Endothelial cell of umbilical vein (primary cell): Measurements from ENCODE around the gene KIAA1958. TPM values are rescaled to one million over a fixed set of nuclear protein-coding genes. Genes with fewer than 3 reads are reported as not detected.

Experiments
- BruUV-seq: library from RNA; stranded (reverse); fragments of 400-500 nt; replicated peaks from 2 replicates; lab custom pipeline; 2021; lab: Mats Ljungman, UMichigan
- CTCF ChIA-PET: fragments of 300-600, 350-600 bp; sonication (Branson Sonifier 250); formaldehyde crosslinking; loops from one replicate; lab custom pipeline; 2021; ENCODE audit warnings: antibody characterized with exemption, inconsistent platforms; lab: Charles Lee
- POLR2A ChIA-PET: fragments of 300-600, 350-600 bp; sonication (Branson Sonifier 250); formaldehyde crosslinking; loops from one replicate; lab custom pipeline; 2021; ENCODE audit warnings: antibody characterized with exemption, inconsistent platforms; lab: Charles Lee
- DNase-seq: peaks from one replicate; pipeline ENCODE4 v3.0.0-alpha.2; 2011; ENCODE audit warnings: low read depth, low spot score
- FAIRE-seq: peaks from 2 replicates; lab custom pipeline; 2011; peaks lifted over from hg19 to GRCh38; lab: Jason Lieb, UNC
- H2AFZ ChIP-seq: 2 replicates; pipeline ENCODE4 v1.6.0; 2012; ENCODE audit warnings: low read depth, low read length, control low read depth, inconsistent platforms
- H3K27ac ChIP-seq: 2 replicates; pipeline ENCODE4 v1.5.1; 2011; ENCODE audit warnings: low read depth, mild to moderate bottlenecking, control low read depth, low read length, moderate library complexity; ENCODE audit not compliant: insufficient read depth
- H3K27me3 ChIP-seq, 2 experiments: 2 replicates each; pipeline versions ENCODE4 v1.6.0 to v1.6.1; 2011; ENCODE audit warnings: low read length in 2 of 2, mixed read lengths in 1 of 2; ENCODE audit not compliant: control insufficient read depth in 2 of 2, insufficient read depth in 2 of 2
- H3K36me3 ChIP-seq, 2 experiments: 2 replicates in 1 of 2; 3 replicates in 1 of 2; pipeline ENCODE4 v1.5.1; 2011; ENCODE audit warnings: low read length in 2 of 2, mild to moderate bottlenecking in 1 of 2, moderate library complexity in 1 of 2; ENCODE audit not compliant: control insufficient read depth in 2 of 2, insufficient read depth in 2 of 2; ENCODE audit errors: extremely low read depth in 1 of 2
- H3K4me1 ChIP-seq: 3 replicates; pipeline ENCODE4 v1.5.1; 2011; ENCODE audit warnings: mild to moderate bottlenecking, low read length; ENCODE audit not compliant: control insufficient read depth, insufficient read depth; ENCODE audit errors: extremely low read depth
- H3K4me2 ChIP-seq: 2 replicates; pipeline ENCODE4 v1.6.1; 2011; ENCODE audit warnings: low read length, control low read depth, mixed read lengths; ENCODE audit not compliant: insufficient read depth
- H3K4me3 ChIP-seq, 3 experiments: fragments of 200-600 bp in 1 of 3; sonication (generic), shearing (Covaris generic) in 1 of 3; replicated peaks in 1 of 3; 2 replicates each; pipeline ENCODE4 v1.5.1; 2011 to 2016; ENCODE audit warnings: control low read depth in 3 of 3, low read length in 3 of 3, mild to moderate bottlenecking in 2 of 3, inconsistent platforms in 1 of 3, low read depth in 1 of 3, moderate library complexity in 1 of 3; ENCODE audit not compliant: insufficient read depth in 1 of 3
- H3K79me2 ChIP-seq: 2 replicates; pipeline ENCODE4 v1.6.0; 2012; ENCODE audit warnings: low read length, inconsistent platforms; ENCODE audit not compliant: control insufficient read depth, insufficient read depth
- H3K9ac ChIP-seq: replicated peaks from 2 replicates; pipeline ENCODE3; 2011; ENCODE audit warnings: low read length, control low read depth; ENCODE audit not compliant: insufficient read depth; ENCODE audit errors: extremely low read depth
- H3K9me1 ChIP-seq: replicated peaks from 3 replicates; pipeline ENCODE4 v1.6.0; 2011; ENCODE audit warnings: mild to moderate bottlenecking, low read length; ENCODE audit not compliant: control insufficient read depth, insufficient read depth; ENCODE audit errors: extremely low read depth
- H3K9me3 ChIP-seq: replicated peaks from 2 replicates; pipeline ENCODE4 v1.5.1; 2012; ENCODE audit warnings: low read length, inconsistent platforms; ENCODE audit not compliant: control insufficient read depth, insufficient read depth
- H4K20me1 ChIP-seq: replicated peaks from 2 replicates; pipeline ENCODE3; 2011; ENCODE audit warnings: mild to moderate bottlenecking, low read length; ENCODE audit not compliant: control insufficient read depth, insufficient read depth; ENCODE audit errors: extremely low read depth
- EZH2 ChIP-seq: IDR thresholded peaks from 2 replicates; pipeline ENCODE4 v1.6.1; 2012; ENCODE audit warnings: borderline replicate concordance, low read depth, mild to moderate bottlenecking, moderate library complexity, low read length, inconsistent platforms; ENCODE audit not compliant: severe bottlenecking
- FOS ChIP-seq: IDR thresholded peaks from 2 replicates; pipeline ENCODE4 v1.6.1; 2011; ENCODE audit warnings: mild to moderate bottlenecking, low read length, moderate library complexity, borderline replicate concordance; ENCODE audit not compliant: insufficient read depth
- GATA2 ChIP-seq: IDR thresholded peaks from 2 replicates; pipeline ENCODE4 v1.7.0; 2011; ENCODE audit warnings: low read depth, mild to moderate bottlenecking, moderate library complexity, mixed read lengths, low read length; ENCODE audit not compliant: insufficient read length, insufficient read depth
- JUN ChIP-seq: IDR thresholded peaks from 2 replicates; pipeline ENCODE4 v1.6.1; 2011; ENCODE audit warnings: borderline replicate concordance, low read depth; ENCODE audit not compliant: insufficient read length, insufficient read depth
- MAX ChIP-seq: IDR thresholded peaks from 2 replicates; pipeline ENCODE4 v1.6.1; 2011; ENCODE audit not compliant: insufficient read depth, insufficient read length
- MYC ChIP-seq: IDR thresholded peaks from one replicate; pipeline ENCODE4 v1.6.1; 2011; ENCODE audit warnings: mild to moderate bottlenecking, low read depth, low read length
- POLR2A ChIP-seq: IDR thresholded peaks from 2 replicates; pipeline ENCODE4 v1.6.1; 2012; ENCODE audit warnings: low read depth, mild to moderate bottlenecking, control low read depth, low read length
- POLR2AphosphoS5 ChIP-seq: IDR thresholded peaks from 2 replicates; pipeline ENCODE4 v1.6.1; 2012; ENCODE audit warnings: low read depth, mild to moderate bottlenecking, control low read depth, low read length, moderate library complexity; ENCODE audit not compliant: insufficient read depth
- dilution Hi-C: fragments of 300-500 bp; cut with MboI; formaldehyde crosslinking; loops from one replicate; pipeline ENCODE4 v1.15.0; 2019; ENCODE audit warnings: low sequenced_read_pairs; ENCODE audit not compliant: extremely low pct_ligation_motif_present
- intact Hi-C: fragments of 100-400 bp; cut with micrococcal nuclease; formaldehyde crosslinking; loops from one replicate; pipeline ENCODE4 v1.10.0; 2022
- polyA plus RNA-seq, 4 experiments: library from polyadenylated mRNA; depleted of rRNA in 3 of 4; stranded (reverse) in 3 of 4; unstranded in 1 of 4; fragments of >200 nt; gene quantifications; 2 replicates each; pipeline versions ENCODE4 v1.2.1 to v1.2.3, GENCODE V29; 2011 to 2012; ENCODE audit warnings: missing spikeins in 1 of 4
- total RNA-seq: library from RNA; stranded (reverse); gene quantifications from 2 replicates; pipeline ENCODE4 v1.2.3, GENCODE V29; 2021
- TF ChIP-seq, protein P1 (sequence below), 2 donors: IDR thresholded peaks; 1 replicate in 1 of 2; 2 replicates in 1 of 2; pipeline ENCODE4 v1.5.1; 2011; ENCODE audit warnings: low read length in 2 of 2, mild to moderate bottlenecking in 2 of 2, moderate library complexity in 2 of 2, control low read depth in 1 of 2, inconsistent platforms in 1 of 2, low read depth in 1 of 2; ENCODE audit not compliant: insufficient read depth in 1 of 2; ENCODE audit errors: extremely low read depth in 1 of 2

Gene KIAA1958
- total and polyA plus RNA-seq, 2 donors (not counting 3 experiments of a cell fraction or from before 2014, with no cell fraction given), result 1.7 to 5.0 TPM

DNA sequence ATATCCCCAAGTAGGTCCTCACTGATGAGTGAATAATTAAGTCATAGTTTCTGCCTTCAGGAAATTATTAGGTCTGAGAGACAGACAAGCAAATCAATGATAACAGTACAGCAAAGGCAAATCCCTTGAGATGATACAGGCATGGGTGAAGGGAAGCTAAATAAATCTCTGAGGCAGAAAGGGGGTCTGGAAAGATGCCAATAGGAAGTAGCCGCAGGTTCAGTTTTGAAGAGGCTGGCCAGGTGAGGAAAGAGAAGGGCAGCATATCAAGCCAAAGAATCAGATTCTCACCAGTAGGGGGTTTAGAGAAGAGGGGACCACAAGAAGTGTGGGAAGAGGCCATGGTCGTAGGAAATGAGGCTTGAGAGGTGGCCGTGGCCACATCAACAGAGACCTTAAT is 85.8 kb downstream of the KIAA1958 start:
- dilution Hi-C loops (no loop called here), intact Hi-C loops (no loop called here)
- no peak overlapping the region for H3K9ac ChIP-seq
- H3K36me3 ChIP-seq, result no peaks in the 10 kb centered on the region
- no peaks in the 10 kb centered on the region for H3K4me1 ChIP-seq
- no peak overlapping the region for H3K4me2 ChIP-seq
- TF ChIP-seq FOS, result no peak
- TF ChIP-seq POLR2A, result no peak
- TF ChIP-seq GATA2, result no peak
- TF ChIP-seq, protein P1, sequence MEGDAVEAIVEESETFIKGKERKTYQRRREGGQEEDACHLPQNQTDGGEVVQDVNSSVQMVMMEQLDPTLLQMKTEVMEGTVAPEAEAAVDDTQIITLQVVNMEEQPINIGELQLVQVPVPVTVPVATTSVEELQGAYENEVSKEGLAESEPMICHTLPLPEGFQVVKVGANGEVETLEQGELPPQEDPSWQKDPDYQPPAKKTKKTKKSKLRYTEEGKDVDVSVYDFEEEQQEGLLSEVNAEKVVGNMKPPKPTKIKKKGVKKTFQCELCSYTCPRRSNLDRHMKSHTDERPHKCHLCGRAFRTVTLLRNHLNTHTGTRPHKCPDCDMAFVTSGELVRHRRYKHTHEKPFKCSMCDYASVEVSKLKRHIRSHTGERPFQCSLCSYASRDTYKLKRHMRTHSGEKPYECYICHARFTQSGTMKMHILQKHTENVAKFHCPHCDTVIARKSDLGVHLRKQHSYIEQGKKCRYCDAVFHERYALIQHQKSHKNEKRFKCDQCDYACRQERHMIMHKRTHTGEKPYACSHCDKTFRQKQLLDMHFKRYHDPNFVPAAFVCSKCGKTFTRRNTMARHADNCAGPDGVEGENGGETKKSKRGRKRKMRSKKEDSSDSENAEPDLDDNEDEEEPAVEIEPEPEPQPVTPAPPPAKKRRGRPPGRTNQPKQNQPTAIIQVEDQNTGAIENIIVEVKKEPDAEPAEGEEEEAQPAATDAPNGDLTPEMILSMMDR (IDR thresholded peaks at IDR 0.05; ENCODE audit: extremely low read depth in 1 of 2, insufficient read depth in 1 of 2, low read depth in 1 of 2, low read length in 2 of 2), result no peak
- no peak for TF ChIP-seq POLR2AphosphoS5
- no peak for TF ChIP-seq EZH2
- no peak for TF ChIP-seq MAX
- TF ChIP-seq JUN, result no peak
- no peak for TF ChIP-seq MYC
- BruUV-seq, result no TSS peak
- H3K9me1 ChIP-seq, result no peaks in the 10 kb centered on the region
- DNase-seq, result no peak
- no peak overlapping the region for H2AFZ ChIP-seq
- H3K4me3 ChIP-seq, result no peak overlapping the region
- H4K20me1 ChIP-seq, result no peaks in the 10 kb centered on the region
- H3K79me2 ChIP-seq, result no peaks in the 10 kb centered on the region
- POLR2A ChIA-PET, result no interaction called here
- FAIRE-seq, result no peak
- H3K9me3 ChIP-seq, result no peaks in the 10 kb centered on the region
- CTCF ChIA-PET, result no interaction called here
- no peak overlapping the region for H3K27ac ChIP-seq
- H3K27me3 ChIP-seq, result no peaks in the 10 kb centered on the region
